Vagina (tissue), 2 donors: ENCODE data around the gene MZT1. TPM values are rescaled to one million over a fixed set of nuclear protein-coding genes. Genes with fewer than 3 reads are reported as not detected.

Experiments used
- DNase-seq, 2 donors: peaks; one replicate each; pipeline ENCODE4 v3.0.0-alpha.2; 2017; ENCODE audit errors: extremely low spot score in 2 of 2
- H3K27ac ChIP-seq: fragments of 200-600 bp; sonication (generic); one replicate; pipeline ENCODE4 v1.5.1; 2019
- H3K27me3 ChIP-seq: fragments of 200-600 bp; sonication (generic); one replicate; pipeline ENCODE4 v1.5.1; 2019
- H3K36me3 ChIP-seq, 2 donors: fragments of 200-600 bp; sonication (generic); one replicate each; pipeline ENCODE4 v1.5.1; 2017 to 2019
- H3K4me1 ChIP-seq: fragments of 200-600 bp; sonication (generic); one replicate; pipeline ENCODE4 v1.5.1; 2019
- H3K4me3 ChIP-seq, 2 donors: fragments of 200-600 bp; sonication (generic); 1 replicate in 1 of 2; 2 replicates in 1 of 2; pipeline ENCODE4 v1.5.1; 2016 to 2019
- H3K9me3 ChIP-seq: fragments of 200-600 bp; sonication (generic); one replicate; pipeline ENCODE4 v1.5.1; 2019
- POLR2A ChIP-seq, 2 donors: fragments of 450-650 bp; IDR thresholded peaks; one replicate each; pipeline ENCODE4 v1.6.1; 2017; ENCODE audit warnings: antibody characterized with exemption in 2 of 2, mild to moderate bottlenecking in 2 of 2, moderate library complexity in 2 of 2
- POLR2AphosphoS5 ChIP-seq, 2 donors: sonication (generic); formaldehyde crosslinking; IDR thresholded peaks; one replicate each; pipeline ENCODE4 v1.9.0; 2017; ENCODE audit warnings: antibody characterized with exemption in 2 of 2, mild to moderate bottlenecking in 2 of 2, low read depth in 1 of 2; ENCODE audit not compliant: insufficient read depth in 1 of 2
- intact Hi-C: fragments of 100-400 bp; cut with DNase I; formaldehyde crosslinking; loops from one replicate; pipeline ENCODE4 v1.15.1; 2023
- total RNA-seq: library from RNA; depleted of rRNA; stranded (reverse); fragments of >200 nt; gene quantifications from one replicate; pipeline ENCODE4 v1.2.3, GENCODE V29; 2016
- TF ChIP-seq, protein P1 (sequence below), 3 experiments: fragments of 450-650 bp in 2 of 3; fragments of 200-600 bp in 1 of 3; sonication (generic) in 1 of 3; IDR thresholded peaks; one replicate each; pipeline ENCODE4 v1.5.1; 2017 to 2019; ENCODE audit warnings: antibody characterized with exemption in 3 of 3, mild to moderate bottlenecking in 2 of 3, moderate library complexity in 2 of 3

The MZT1 gene, protein sequence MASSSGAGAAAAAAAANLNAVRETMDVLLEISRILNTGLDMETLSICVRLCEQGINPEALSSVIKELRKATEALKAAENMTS
- total RNA-seq, result 3.2 TPM

DNA sequence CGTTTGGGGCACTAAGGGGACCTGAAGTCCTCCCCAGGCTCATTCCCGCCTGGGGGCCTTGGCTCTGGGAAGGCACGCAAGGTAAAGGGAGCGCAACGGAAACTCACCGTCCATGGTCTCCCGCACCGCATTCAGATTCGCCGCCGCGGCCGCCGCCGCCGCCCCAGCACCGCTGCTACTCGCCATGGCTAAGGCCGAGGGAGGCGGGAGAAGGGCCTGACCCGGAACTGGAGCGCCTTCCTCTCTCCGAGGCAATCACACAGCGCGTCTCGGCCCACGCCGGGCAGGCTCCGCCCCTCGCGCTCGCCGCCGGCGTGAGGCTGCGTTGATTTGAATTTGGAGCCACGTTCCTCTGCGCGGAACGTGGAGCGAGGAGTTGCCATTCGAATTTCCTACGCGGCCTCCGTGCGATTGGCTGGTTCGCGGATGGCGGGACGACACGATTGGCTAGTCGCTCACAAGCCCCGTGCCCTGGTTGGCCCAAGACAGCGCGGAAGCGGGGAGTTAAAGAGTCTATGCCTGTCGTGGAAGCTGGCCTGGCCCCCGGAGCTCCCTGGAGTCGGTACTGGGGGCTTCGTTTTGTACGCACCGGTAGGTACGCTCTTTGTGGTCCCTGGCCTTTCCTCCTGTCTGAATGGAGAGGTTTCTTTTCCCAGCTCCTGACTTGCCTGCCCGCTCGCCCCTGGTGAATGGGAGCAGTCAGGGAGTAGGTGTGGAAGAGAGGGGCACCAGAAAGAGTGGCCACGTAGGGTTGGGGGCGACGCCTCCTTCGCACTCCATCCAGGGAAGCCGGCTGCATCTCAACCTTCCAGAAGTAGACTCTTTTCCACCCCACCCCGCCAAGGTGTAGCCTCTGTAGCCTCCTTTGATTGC is at the start of gene MZT1, which contains the start of gene BORA:
Gene MZT1, minus strand, starts transcription at position 213 of the 873 bp plus-strand sequence. Its CDS starts 27 bp downstream, at position 186.
Gene BORA, plus strand, starts transcription at position 507 of the 873 bp plus-strand sequence. CDS start 1,018 bp downstream, outside the sequence.
- Histone ChIP-seq H3K9me3 (no peaks in the 10 kb centered on the region), H3K27ac (peak within 1 kb of the TSS; percentile 50), H3K36me3 (no peaks in the 10 kb centered on the region), H3K27me3 (no peaks in the 10 kb centered on the region), H3K4me3 (peak within 1 kb of the TSS; percentile 73 to 95), H3K4me1 (peaks cover 21% of the 10 kb centered on the region)
- TF ChIP-seq, protein P1, sequence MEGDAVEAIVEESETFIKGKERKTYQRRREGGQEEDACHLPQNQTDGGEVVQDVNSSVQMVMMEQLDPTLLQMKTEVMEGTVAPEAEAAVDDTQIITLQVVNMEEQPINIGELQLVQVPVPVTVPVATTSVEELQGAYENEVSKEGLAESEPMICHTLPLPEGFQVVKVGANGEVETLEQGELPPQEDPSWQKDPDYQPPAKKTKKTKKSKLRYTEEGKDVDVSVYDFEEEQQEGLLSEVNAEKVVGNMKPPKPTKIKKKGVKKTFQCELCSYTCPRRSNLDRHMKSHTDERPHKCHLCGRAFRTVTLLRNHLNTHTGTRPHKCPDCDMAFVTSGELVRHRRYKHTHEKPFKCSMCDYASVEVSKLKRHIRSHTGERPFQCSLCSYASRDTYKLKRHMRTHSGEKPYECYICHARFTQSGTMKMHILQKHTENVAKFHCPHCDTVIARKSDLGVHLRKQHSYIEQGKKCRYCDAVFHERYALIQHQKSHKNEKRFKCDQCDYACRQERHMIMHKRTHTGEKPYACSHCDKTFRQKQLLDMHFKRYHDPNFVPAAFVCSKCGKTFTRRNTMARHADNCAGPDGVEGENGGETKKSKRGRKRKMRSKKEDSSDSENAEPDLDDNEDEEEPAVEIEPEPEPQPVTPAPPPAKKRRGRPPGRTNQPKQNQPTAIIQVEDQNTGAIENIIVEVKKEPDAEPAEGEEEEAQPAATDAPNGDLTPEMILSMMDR (IDR thresholded peaks at IDR 0.05), result no peak
- peak; percentile 81 to 87 for TF ChIP-seq POLR2AphosphoS5 (IDR thresholded peaks at IDR 0.05; ENCODE audit: insufficient read depth in 1 of 2, low read depth in 1 of 2)
- TF ChIP-seq POLR2A (IDR thresholded peaks at IDR 0.05), result no peak
- intact Hi-C loops, result loop anchor here (10.0 kb wide), 1 partner anchor 57 kb away; the partner anchor contains the start of genes DIS3 and PIBF1
- DNase-seq, result peak in 1 of 2 donors; percentile 95

DNA sequence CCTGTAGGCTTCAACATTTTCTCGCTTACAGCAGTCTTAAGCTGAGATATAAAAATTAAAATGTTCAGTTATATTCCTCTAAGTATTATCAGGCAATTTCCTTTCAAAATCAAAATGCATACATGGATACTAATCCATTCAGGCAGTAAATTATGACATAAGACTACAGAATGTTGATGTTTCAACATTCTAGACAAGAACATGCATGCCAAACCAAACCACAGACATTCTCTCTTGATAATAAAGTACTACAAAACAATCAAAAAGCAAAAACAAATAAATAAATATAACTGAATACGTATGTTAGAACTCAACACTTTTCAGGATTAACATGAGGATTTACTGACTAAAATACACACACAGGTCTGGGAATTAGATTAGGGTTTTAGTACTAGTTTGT is 46.6 kb upstream of the MZT1 start:
- Histone ChIP-seq H3K36me3 (peaks cover 0 to 80% of the 10 kb centered on the region in 2 donors), H3K27ac (no peak overlapping the region), H3K9me3 (no peaks in the 10 kb centered on the region), H3K27me3 (no peaks in the 10 kb centered on the region), H3K4me3 (no peak overlapping the region), H3K4me1 (peaks cover 4% of the 10 kb centered on the region)
- no peak for DNase-seq
- intact Hi-C loops, result no loop called here
- TF ChIP-seq, protein P1 (IDR thresholded peaks at IDR 0.05), result no peak
- TF ChIP-seq POLR2A (IDR thresholded peaks at IDR 0.05), result no peak
- no peak for TF ChIP-seq POLR2AphosphoS5 (IDR thresholded peaks at IDR 0.05; ENCODE audit: insufficient read depth in 1 of 2, low read depth in 1 of 2)

DNA sequence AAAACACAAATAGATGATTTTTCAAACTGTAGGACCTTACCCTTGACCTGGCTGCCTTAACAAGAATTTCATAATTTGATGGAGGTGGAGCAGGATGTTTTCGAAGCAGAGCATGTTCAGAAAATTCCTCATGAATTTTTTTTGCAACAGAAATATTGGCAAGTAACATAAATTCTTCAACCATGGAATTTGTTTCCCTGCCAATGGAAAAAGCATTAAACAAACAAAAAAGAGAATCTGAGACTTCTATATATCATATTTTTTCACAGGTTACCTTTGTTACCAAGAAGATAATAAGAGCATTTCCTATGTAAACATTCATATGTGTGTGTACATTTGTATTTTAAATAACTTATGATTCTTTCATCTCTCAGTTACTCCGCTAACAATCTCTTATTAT is 36.0 kb upstream of the MZT1 start:
- H3K36me3 ChIP-seq, result peaks cover 0 to 96% of the 10 kb centered on the region in 2 donors

DNA sequence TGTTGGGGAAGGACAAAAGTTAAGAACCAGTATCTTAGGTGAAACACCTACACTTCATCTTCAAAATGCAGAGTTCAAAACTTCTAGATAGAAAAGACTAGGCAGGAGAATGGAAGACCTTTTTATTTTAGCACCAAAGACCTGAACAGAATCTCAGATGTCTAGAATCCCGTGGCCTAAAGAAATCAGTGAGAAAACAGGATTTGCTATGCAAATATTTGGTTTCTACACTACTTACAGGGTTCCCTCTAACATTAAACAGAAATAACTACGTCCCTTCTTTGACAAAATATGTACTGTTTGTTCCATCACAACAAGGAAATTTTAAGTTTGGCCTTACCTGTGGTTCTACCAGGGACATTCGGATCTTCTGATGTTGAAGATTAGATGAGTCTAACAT is 32.8 kb upstream of the MZT1 start:
- intact Hi-C loops, result no loop called here
- TF ChIP-seq POLR2A (IDR thresholded peaks at IDR 0.05) (no peak), POLR2AphosphoS5 (IDR thresholded peaks at IDR 0.05; ENCODE audit: insufficient read depth in 1 of 2, low read depth in 1 of 2) (no peak)
- TF ChIP-seq, protein P1 (IDR thresholded peaks at IDR 0.05), result no peak

More for the DNA sequence above, 36.0 kb upstream of the MZT1 start:
- H3K27ac ChIP-seq, result no peak overlapping the region
- no peaks in the 10 kb centered on the region for H3K9me3 ChIP-seq
- no peaks in the 10 kb centered on the region for H3K4me1 ChIP-seq
- no peaks in the 10 kb centered on the region for H3K27me3 ChIP-seq
- intact Hi-C loops, result no loop called here
- DNase-seq, result no peak
- TF ChIP-seq POLR2A (IDR thresholded peaks at IDR 0.05) (no peak), POLR2AphosphoS5 (IDR thresholded peaks at IDR 0.05; ENCODE audit: insufficient read depth in 1 of 2, low read depth in 1 of 2) (no peak)
- TF ChIP-seq, protein P1 (IDR thresholded peaks at IDR 0.05), result no peak
- H3K4me3 ChIP-seq, result no peak overlapping the region

More for the DNA sequence above, 32.8 kb upstream of the MZT1 start:
- Histone ChIP-seq H3K27ac (no peak overlapping the region), H3K36me3 (peaks cover 0 to 89% of the 10 kb centered on the region in 2 donors), H3K9me3 (no peaks in the 10 kb centered on the region), H3K4me1 (no peaks in the 10 kb centered on the region), H3K4me3 (no peak overlapping the region), H3K27me3 (no peaks in the 10 kb centered on the region)
- DNase-seq, result no peak
